Measurements from ENCODE around the gene PCCA. TPM values are rescaled to one million over a fixed set of nuclear protein-coding genes. Genes with fewer than 3 reads are reported as not detected.

The PCCA gene
- total and polyA plus RNA-seq, 2 of the 13 experiments (the other 11 are each of a cell fraction or from before 2014, with no cell fraction given), result 15.0 to 32.2 TPM

DNA sequence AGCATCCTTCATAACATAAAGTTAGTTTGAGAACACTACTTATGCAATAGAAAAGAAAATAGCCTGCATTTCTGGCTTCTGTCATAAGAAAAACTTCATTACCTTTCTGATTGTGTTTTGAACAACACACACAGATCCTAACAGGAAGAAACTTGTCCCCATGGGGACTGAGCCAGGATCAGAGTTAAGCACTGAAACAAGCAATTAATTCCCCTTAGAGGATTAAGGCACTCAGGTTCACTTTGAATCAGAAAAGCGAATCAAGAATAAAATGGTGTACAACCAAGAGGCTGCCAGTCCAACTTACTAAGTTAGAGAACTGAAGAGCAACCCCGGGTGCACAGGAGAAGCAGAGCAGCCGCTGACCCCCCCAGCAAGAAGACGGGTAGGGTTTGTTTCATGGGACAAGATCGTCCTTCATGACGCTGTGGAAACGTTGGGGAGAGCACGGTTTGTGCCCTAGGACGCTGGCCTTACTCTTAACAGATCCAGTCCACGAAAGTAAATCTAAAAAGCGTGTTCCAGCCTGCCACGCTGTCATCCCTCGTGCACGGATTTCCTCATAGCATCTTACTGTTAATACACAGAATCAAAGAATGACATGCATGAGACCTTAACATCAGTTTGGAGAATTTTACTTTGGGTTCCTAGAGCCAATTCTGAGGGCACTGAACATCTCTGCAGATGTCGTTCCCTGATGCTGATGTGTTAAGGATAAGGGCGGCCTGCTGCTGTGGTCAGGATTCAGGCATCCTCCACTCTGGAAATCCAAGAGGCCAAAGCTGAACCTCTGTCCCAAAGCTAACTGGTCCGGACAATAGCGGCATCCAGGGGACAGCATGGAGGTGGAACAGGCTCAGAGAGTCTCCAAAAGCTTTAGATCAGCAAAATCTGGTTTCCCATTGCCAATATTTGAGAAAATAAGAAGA, 453.3 kb downstream of the PCCA start:
- ATAC-seq, result no peak
- Histone ChIP-seq H2AFZ (ENCODE audit: low read length) (no peak overlapping the region), H3K9ac (ENCODE audit: insufficient read depth, low read depth, low read length) (no peak overlapping the region), H4K20me1 (ENCODE audit: insufficient read depth, low read length) (no peaks in the 10 kb centered on the region), H3K4me2 (ENCODE audit: low read depth, low read length) (no peak overlapping the region), H3K9me3 (ENCODE audit: low read length) (peaks cover 6% of the 10 kb centered on the region; the same call in 1 of the 2 replicates), H3K4me1 (ENCODE audit: insufficient read depth, low read length) (peaks cover 55% of the 10 kb centered on the region), H3K36me3 (replicated peaks in 1 of 2; ENCODE audit: control insufficient read depth in 1 of 2, insufficient read depth in 2 of 2, low read length in 2 of 2) (no peaks in the 10 kb centered on the region), H3K4me3 (replicated peaks in 1 of 3; ENCODE audit: insufficient read depth in 1 of 3, low read depth in 2 of 3, low read length in 3 of 3) (no peak overlapping the region), H3K27ac (ENCODE audit: extremely low read length, insufficient read depth, low read length) (no peak overlapping the region), H3K79me2 (ENCODE audit: insufficient read depth, low read length) (no peaks in the 10 kb centered on the region), H3K27me3 (ENCODE audit: control insufficient read depth in 1 of 2, insufficient read depth in 2 of 2, low read length in 2 of 2) (no peaks in the 10 kb centered on the region)
- no TSS peak for BruUV-seq (replicated peaks)
- ChIA-PET POLR2A (no interaction called here), CTCF (ENCODE audit: low intra/inter-chr PET ratio, low total read pairs) (no interaction called here)
- TF ChIP-seq RELA (CRISPR knock-in tag; IDR thresholded peaks at IDR 0.05) (no peak), POLR2A (IDR thresholded peaks at IDR 0.05; ENCODE audit: insufficient read depth in 1 of 2, low read depth in 2 of 2, low read length in 2 of 2) (no peak), SP140L (CRISPR knock-in tag; IDR thresholded peaks at IDR 0.05; ENCODE audit: borderline replicate concordance) (no peak)
- in situ Hi-C loops (cut with HindIII; ENCODE audit: extremely low pct_ligation_motif_present, low pct_unique_long_range_greater_than_20kb), result loop anchor here (25.0 kb wide), 1 partner anchor 880 kb away; no protein-coding TSS in a partner anchor
- FAIRE-seq, result no peak
- 92% methylated on average over 18 of the region's 18 CpGs for WGBS (ENCODE audit: low lambda C conversion rate)
- no peak for DNase-seq (ENCODE audit: low spot score)
- intact Hi-C loops (cut with micrococcal nuclease; ENCODE audit: unreplicated experiment), result loop anchor here (1.0 kb wide), 1 partner anchor 886 kb away; no protein-coding TSS in a partner anchor

DNA sequence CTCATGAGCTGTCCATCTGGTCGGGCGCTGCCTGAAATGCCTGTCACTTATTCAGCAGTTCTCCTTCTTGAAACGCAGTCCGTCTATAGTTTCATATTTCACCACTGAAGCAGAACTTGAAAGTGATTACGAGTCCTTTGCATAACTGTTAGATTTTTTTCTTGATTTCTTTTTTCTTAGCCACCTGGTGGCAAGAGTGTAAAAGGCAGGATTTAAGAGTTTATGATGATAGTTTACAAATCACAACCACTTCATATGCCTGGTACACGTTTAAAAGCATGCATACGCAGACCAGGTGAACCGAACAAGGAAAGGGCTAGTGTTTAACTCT, 453.9 kb downstream of the PCCA start:
- Histone ChIP-seq H3K36me3 (replicated peaks in 1 of 2; ENCODE audit: control insufficient read depth in 1 of 2, insufficient read depth in 2 of 2, low read length in 2 of 2) (no peaks in the 10 kb centered on the region), H3K27me3 (ENCODE audit: control insufficient read depth in 1 of 2, insufficient read depth in 2 of 2, low read length in 2 of 2) (no peaks in the 10 kb centered on the region), H3K27ac (ENCODE audit: extremely low read length, insufficient read depth, low read length) (no peak overlapping the region), H3K4me1 (ENCODE audit: insufficient read depth, low read length) (peaks cover 58% of the 10 kb centered on the region), H3K79me2 (ENCODE audit: insufficient read depth, low read length) (no peaks in the 10 kb centered on the region), H4K20me1 (ENCODE audit: insufficient read depth, low read length) (no peaks in the 10 kb centered on the region), H3K9ac (ENCODE audit: insufficient read depth, low read depth, low read length) (no peak overlapping the region), H3K9me3 (ENCODE audit: low read length) (peaks cover 6% of the 10 kb centered on the region; the same call in 1 of the 2 replicates), H3K4me3 (replicated peaks in 1 of 3; ENCODE audit: insufficient read depth in 1 of 3, low read depth in 2 of 3, low read length in 3 of 3) (no peak overlapping the region), H3K4me2 (ENCODE audit: low read depth, low read length) (no peak overlapping the region), H2AFZ (ENCODE audit: low read length) (no peak overlapping the region)
- no peak for ATAC-seq
- CTCF ChIA-PET (ENCODE audit: low intra/inter-chr PET ratio, low total read pairs), result no interaction called here
- FAIRE-seq, result no peak
- POLR2A ChIA-PET, result no interaction called here
- 84% methylated on average over 8 of the region's 8 CpGs for WGBS (ENCODE audit: low lambda C conversion rate)
- no TSS peak for BruUV-seq (replicated peaks)
- peak; percentile 35 for DNase-seq (ENCODE audit: low spot score)
- intact Hi-C loops (cut with micrococcal nuclease; ENCODE audit: unreplicated experiment) (loop anchor here (1.0 kb wide), 1 partner anchor 886 kb away; no protein-coding TSS in a partner anchor), in situ Hi-C loops (cut with HindIII; ENCODE audit: extremely low pct_ligation_motif_present, low pct_unique_long_range_greater_than_20kb) (loop anchor here (25.0 kb wide), 1 partner anchor 880 kb away; no protein-coding TSS in a partner anchor)
- TF ChIP-seq SMC3 (IDR thresholded peaks at IDR 0.05; ENCODE audit: low read length), result peak; percentile 32; the same call in 1 of the 2 replicates
- TF ChIP-seq, protein P1, sequence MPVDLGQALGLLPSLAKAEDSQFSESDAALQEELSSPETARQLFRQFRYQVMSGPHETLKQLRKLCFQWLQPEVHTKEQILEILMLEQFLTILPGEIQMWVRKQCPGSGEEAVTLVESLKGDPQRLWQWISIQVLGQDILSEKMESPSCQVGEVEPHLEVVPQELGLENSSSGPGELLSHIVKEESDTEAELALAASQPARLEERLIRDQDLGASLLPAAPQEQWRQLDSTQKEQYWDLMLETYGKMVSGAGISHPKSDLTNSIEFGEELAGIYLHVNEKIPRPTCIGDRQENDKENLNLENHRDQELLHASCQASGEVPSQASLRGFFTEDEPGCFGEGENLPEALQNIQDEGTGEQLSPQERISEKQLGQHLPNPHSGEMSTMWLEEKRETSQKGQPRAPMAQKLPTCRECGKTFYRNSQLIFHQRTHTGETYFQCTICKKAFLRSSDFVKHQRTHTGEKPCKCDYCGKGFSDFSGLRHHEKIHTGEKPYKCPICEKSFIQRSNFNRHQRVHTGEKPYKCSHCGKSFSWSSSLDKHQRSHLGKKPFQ (CRISPR knock-in tag; IDR thresholded peaks at IDR 0.05; ENCODE audit: insufficient replicate concordance), result no peak
- no peak for TF ChIP-seq ZNF746 (CRISPR knock-in tag; IDR thresholded peaks at IDR 0.05)
- TF ChIP-seq PRMT3 (CRISPR knock-in tag; IDR thresholded peaks at IDR 0.05; ENCODE audit: borderline replicate concordance, low read depth), result no peak
- no peak for TF ChIP-seq XRCC5 (optimal IDR thresholded peaks at IDR 0.05; ENCODE audit: low read length)
- TF ChIP-seq, protein P2, sequence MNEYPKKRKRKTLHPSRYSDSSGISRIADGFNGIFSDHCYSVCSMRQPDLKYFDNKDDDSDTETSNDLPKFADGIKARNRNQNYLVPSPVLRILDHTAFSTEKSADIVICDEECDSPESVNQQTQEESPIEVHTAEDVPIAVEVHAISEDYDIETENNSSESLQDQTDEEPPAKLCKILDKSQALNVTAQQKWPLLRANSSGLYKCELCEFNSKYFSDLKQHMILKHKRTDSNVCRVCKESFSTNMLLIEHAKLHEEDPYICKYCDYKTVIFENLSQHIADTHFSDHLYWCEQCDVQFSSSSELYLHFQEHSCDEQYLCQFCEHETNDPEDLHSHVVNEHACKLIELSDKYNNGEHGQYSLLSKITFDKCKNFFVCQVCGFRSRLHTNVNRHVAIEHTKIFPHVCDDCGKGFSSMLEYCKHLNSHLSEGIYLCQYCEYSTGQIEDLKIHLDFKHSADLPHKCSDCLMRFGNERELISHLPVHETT (CRISPR knock-in tag; conservative IDR thresholded peaks at IDR 0.05), result no peak
- TF ChIP-seq ELF3 (CRISPR knock-in tag; IDR thresholded peaks at IDR 0.05), result no peak
- TF ChIP-seq MIXL1 (CRISPR knock-in tag; IDR thresholded peaks at IDR 0.05), result no peak
- TF ChIP-seq, protein P3, sequence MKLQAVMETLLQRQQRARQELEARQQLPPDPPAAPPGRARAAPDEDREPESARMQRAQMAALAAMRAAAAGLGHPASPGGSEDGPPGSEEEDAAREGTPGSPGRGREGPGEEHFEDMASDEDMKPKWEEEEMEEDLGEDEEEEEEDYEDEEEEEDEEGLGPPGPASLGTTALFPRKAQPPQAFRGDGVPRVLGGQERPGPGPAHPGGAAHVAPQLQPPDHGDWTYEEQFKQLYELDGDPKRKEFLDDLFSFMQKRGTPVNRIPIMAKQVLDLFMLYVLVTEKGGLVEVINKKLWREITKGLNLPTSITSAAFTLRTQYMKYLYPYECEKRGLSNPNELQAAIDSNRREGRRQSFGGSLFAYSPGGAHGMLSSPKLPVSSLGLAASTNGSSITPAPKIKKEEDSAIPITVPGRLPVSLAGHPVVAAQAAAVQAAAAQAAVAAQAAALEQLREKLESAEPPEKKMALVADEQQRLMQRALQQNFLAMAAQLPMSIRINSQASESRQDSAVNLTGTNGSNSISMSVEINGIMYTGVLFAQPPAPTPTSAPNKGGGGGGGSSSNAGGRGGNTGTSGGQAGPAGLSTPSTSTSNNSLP (IDR thresholded peaks at IDR 0.05; ENCODE audit: low read depth, low read length), result 0 out of 2 replicates have a peak, but pooled peaks have one; percentile 11
